GM20000 (cell line): ENCODE results near the gene TMEM219.
A peak's percentile ranks its signal among the peaks of the same experiment; 100 is the strongest.

Experiments
- DNase-seq: peaks from one replicate; pipeline ENCODE4 v3.0.0; 2012; ENCODE audit warnings: low spot score
- CTCF ChIP-seq: IDR thresholded peaks from 2 replicates; pipeline ENCODE4 v1.5.1; 2012; ENCODE audit warnings: mild to moderate bottlenecking, control low read depth; ENCODE audit errors: extremely low read depth, missing control alignments

TMEM219 gene

DNA sequence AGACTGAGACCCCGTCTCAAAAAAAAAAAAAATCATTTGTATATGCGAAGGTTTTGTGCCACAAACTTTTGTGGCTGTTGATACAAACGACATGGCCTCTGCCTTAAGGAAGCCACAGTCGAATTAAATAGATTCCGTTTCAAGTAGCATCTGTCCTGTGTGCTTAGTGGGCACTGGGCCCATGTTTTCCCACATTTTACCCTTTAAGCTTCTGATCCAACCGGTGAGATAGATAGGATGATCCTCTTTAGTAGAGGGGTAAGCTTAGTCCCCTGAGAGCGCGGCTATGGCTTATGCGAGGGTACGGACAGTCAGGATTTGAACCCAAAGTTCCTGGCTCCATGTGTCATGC, 776 bp upstream of the TMEM219 start:
- no peak for TF ChIP-seq CTCF
- DNase-seq = no peak

DNA sequence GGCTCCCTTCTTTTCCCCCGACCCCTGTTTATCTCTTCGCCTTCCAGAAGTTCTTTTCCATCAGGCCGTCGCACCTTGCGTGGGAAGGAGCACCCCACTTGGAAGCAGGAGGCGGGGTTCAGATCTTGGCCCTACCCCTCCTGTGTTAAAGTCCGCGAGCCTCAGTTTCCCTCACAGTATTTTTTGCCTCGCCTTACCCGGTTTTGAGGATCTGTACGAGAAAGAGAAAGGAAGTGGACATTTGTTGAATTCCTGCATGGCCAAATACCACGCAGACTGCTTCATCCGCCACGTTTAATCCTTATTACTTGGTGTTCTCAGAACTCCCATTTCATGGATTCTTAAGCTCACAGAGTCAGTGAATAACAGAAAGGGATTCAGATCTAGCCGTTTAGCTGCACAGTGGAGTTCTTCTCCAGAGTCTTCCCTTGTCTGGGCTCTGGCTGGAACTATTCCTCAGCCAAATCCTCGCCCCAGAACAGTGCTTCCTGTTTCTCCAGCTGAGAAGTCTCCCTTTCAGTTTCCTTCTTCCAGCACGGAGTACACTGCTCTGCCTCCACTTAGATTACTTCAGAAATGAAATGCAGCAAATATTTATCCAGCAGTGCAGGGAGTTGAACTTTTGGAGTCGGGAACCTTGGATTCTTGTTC, 590 bp downstream of the TMEM219 start:
- no peak for TF ChIP-seq CTCF
- no peak for DNase-seq

- TF ChIP-seq CTCF = no peak
- DNase-seq = no peak
Observed at GRCh38 chr16:29963021-29963743, 1.3 kb downstream of the TMEM219 start.

GRCh38 chr16:29968205-29968604, 6.3 kb downstream of the TMEM219 start:
- no peak for TF ChIP-seq CTCF

DNA sequence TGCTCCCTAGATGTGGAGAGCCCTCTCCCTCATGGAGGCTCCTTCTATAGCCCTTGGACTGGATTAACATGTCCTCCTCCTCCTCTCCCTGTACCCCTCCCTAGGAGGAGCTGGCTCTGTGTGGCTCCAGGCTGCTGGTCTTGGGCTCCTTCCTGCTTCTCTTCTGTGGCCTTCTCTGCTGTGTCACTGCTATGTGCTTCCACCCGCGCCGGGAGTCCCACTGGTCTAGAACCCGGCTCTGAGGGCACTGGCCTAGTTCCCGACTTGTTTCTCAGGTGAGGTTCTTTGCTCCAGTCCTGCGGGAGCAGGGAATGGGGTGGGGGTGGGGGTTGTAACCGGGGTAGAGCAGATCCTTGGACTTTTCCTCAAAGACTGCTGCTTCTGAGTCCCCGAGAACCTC, 9.4 kb downstream of the TMEM219 start:
- TF ChIP-seq CTCF = no peak
- no peak for DNase-seq

More at GRCh38 chr16:29968205-29968604, 6.3 kb downstream of the TMEM219 start:
- DNase-seq = no peak

GRCh38 chr16:29972500-29972899, 10.6 kb downstream of the TMEM219 start:
- no peak for TF ChIP-seq CTCF
- no peak for DNase-seq

DNA sequence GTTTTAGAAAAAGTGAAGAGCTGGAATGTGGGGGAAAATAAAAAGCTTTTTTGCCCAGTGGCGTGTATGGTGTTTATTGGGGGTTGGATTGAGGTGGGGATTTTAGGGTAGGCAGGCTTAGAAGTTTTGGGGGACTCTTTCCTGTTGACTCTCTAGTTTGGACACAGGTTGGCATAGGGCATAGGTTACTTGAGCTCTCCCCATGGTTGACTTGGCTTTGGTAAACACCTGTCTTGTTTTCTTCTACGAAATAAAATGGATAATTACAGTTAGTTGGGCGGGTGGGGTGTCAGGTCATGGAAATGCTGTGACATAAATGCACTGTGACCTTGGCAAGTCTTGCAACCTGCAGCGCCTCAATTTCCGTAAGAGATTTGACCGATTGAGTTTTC, 11.1 kb downstream of the TMEM219 start:
- TF ChIP-seq CTCF = no peak
- DNase-seq = peak; percentile 6
